ENCODE data around the gene COPS3.

COPS3 gene

DNA sequence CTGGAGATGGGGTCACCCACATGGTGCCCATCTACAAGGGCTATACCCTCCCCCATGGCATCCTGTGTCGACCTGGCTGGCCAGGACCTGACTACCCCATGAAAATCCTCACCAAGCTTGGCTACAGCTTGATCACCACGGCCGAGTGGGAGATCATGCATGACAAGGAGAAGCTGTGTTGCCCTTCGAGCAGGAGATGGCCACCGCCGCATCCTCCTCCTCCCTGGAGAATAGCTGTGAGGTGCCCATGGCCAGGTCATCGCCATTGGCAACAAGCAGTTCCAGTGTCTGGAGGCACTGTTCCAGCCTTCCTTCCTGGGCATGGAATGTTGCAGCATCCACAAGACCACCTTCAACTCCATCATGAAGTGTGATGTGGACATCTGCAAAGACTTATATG, 38.8 kb downstream of the COPS3 start:
- Mint-ChIP-seq H3K36me3 (ENCODE audit: low read depth) (peaks cover 21% of the 10 kb centered on the region), H3K4me3 (no peak overlapping the region), H3K27ac (no peak overlapping the region), H3K4me1 (ENCODE audit: low read depth) (peaks cover 7% of the 10 kb centered on the region), H3K9me3 (no peaks in the 10 kb centered on the region), H3K27me3 (no peaks in the 10 kb centered on the region)
- intact Hi-C loops (cut with micrococcal nuclease) = no loop called here

- peaks cover 21% of the 10 kb centered on the region for H3K36me3 Mint-ChIP-seq (ENCODE audit: low read depth)
- no peaks in the 10 kb centered on the region for H3K9me3 Mint-ChIP-seq
- H3K27ac Mint-ChIP-seq = no peak overlapping the region
- no peaks in the 10 kb centered on the region for H3K27me3 Mint-ChIP-seq
- peaks cover 7% of the 10 kb centered on the region for H3K4me1 Mint-ChIP-seq (ENCODE audit: low read depth)
- no peak overlapping the region for H3K4me3 Mint-ChIP-seq
- intact Hi-C loops (cut with micrococcal nuclease) = no loop called here
These were observed 39.4 kb downstream of the COPS3 start for GRCh38 chr17:17241656-17242055.

DNA sequence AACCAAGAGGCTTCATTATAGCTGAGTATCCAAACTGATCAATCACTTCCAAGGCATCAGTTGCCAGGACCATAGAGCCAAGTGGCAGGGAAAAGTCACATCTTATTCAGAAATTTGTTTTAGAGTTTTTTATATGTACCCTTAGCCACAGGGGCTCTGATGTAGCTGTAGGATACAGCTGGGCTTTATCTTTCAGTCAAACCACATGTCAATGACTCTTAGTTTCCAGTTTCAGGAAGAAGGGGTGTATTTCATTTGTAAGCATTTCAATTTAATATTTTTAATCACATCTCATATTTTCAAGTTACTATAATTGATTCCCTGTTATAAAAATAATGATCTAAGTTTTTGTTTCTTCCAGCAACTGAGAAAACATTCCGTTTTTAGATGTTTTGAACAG, 41.2 kb downstream of the COPS3 start:
- peaks cover 22% of the 10 kb centered on the region for H3K36me3 Mint-ChIP-seq (ENCODE audit: low read depth)

GRCh38 chr17:17237026-17237799, 43.8 kb downstream of the COPS3 start, which contains the start of gene FLCN:
TSS of gene FLCN (minus strand) at chr17:17237168. CDS start at chr17:17228137, 9,031 bp downstream.
- Mint-ChIP-seq H3K36me3 (ENCODE audit: low read depth) (peaks cover 34% of the 10 kb centered on the region), H3K4me3 (peak within 1 kb of the TSS; percentile 99), H3K27me3 (no peaks in the 10 kb centered on the region), H3K27ac (peak within 1 kb of the TSS; percentile 99), H3K9me3 (no peaks in the 10 kb centered on the region), H3K4me1 (ENCODE audit: low read depth) (peaks cover 27% of the 10 kb centered on the region)
- intact Hi-C loops (cut with micrococcal nuclease) = loop anchor here (1.0 to 5.0 kb wide), 2 partner anchors 44 to 235 kb away; partner anchors contain the start of gene COPS3

More for the DNA sequence above, 41.2 kb downstream of the COPS3 start:
- Mint-ChIP-seq H3K27ac (no peak overlapping the region), H3K4me3 (no peak overlapping the region), H3K4me1 (ENCODE audit: low read depth) (peaks cover 19% of the 10 kb centered on the region), H3K9me3 (no peaks in the 10 kb centered on the region), H3K27me3 (no peaks in the 10 kb centered on the region)
- intact Hi-C loops (cut with micrococcal nuclease) = loop anchor here (5.0 kb wide), 1 partner anchor 238 kb away; no protein-coding TSS in a partner anchor

- H3K4me3 Mint-ChIP-seq = peak overlapping the region; percentile 99
- intact Hi-C loops (cut with micrococcal nuclease) = loop anchor here (1.0 to 5.0 kb wide), 2 partner anchors 45 to 234 kb away; partner anchors contain the start of gene COPS3
- H3K36me3 Mint-ChIP-seq (ENCODE audit: low read depth) = peaks cover 42% of the 10 kb centered on the region
- no peaks in the 10 kb centered on the region for H3K9me3 Mint-ChIP-seq
- H3K27me3 Mint-ChIP-seq = no peaks in the 10 kb centered on the region
- H3K27ac Mint-ChIP-seq = peak overlapping the region; percentile 99
- H3K4me1 Mint-ChIP-seq (ENCODE audit: low read depth) = peaks cover 27% of the 10 kb centered on the region
These were observed 44.6 kb downstream of the COPS3 start for GRCh38 chr17:17236295-17237025.

- intact Hi-C loops (cut with micrococcal nuclease) = loop anchor here (5.0 kb wide), 1 partner anchor 233 kb away; no protein-coding TSS in a partner anchor
- peaks cover 51% of the 10 kb centered on the region for H3K36me3 Mint-ChIP-seq (ENCODE audit: low read depth)
- peaks cover 27% of the 10 kb centered on the region for H3K4me1 Mint-ChIP-seq (ENCODE audit: low read depth)
- no peaks in the 10 kb centered on the region for H3K9me3 Mint-ChIP-seq
- peak overlapping the region; percentile 99 for H3K4me3 Mint-ChIP-seq
- H3K27me3 Mint-ChIP-seq = no peaks in the 10 kb centered on the region
- peak overlapping the region; percentile 99 for H3K27ac Mint-ChIP-seq
These were observed 45.6 kb downstream of the COPS3 start for GRCh38 chr17:17235212-17236174.

GRCh38 chr17:17232303-17232621, 48.8 kb downstream of the COPS3 start:
- peaks cover 20% of the 10 kb centered on the region for H3K4me1 Mint-ChIP-seq (ENCODE audit: low read depth)
- H3K4me3 Mint-ChIP-seq = no peak overlapping the region
- H3K36me3 Mint-ChIP-seq (ENCODE audit: low read depth) = peaks cover 83% of the 10 kb centered on the region
- H3K27ac Mint-ChIP-seq = no peak overlapping the region
- H3K27me3 Mint-ChIP-seq = no peaks in the 10 kb centered on the region
- intact Hi-C loops (cut with micrococcal nuclease) = no loop called here
- no peaks in the 10 kb centered on the region for H3K9me3 Mint-ChIP-seq

- H3K4me3 Mint-ChIP-seq = no peak overlapping the region
- H3K9me3 Mint-ChIP-seq = no peaks in the 10 kb centered on the region
- no peak overlapping the region for H3K27ac Mint-ChIP-seq
- peaks cover 20% of the 10 kb centered on the region for H3K4me1 Mint-ChIP-seq (ENCODE audit: low read depth)
- H3K36me3 Mint-ChIP-seq (ENCODE audit: low read depth) = peaks cover 83% of the 10 kb centered on the region
- intact Hi-C loops (cut with micrococcal nuclease) = no loop called here
- H3K27me3 Mint-ChIP-seq = no peaks in the 10 kb centered on the region
These were observed 49.3 kb downstream of the COPS3 start for GRCh38 chr17:17231621-17232302.

- Mint-ChIP-seq H3K9me3 (no peaks in the 10 kb centered on the region), H3K4me3 (no peak overlapping the region), H3K27ac (no peak overlapping the region), H3K4me1 (ENCODE audit: low read depth) (peaks cover 6% of the 10 kb centered on the region), H3K36me3 (ENCODE audit: low read depth) (peaks cover 87% of the 10 kb centered on the region), H3K27me3 (no peaks in the 10 kb centered on the region)
- intact Hi-C loops (cut with micrococcal nuclease) = no loop called here
These were observed 51.3 kb downstream of the COPS3 start for GRCh38 chr17:17229416-17230384.

DNA sequence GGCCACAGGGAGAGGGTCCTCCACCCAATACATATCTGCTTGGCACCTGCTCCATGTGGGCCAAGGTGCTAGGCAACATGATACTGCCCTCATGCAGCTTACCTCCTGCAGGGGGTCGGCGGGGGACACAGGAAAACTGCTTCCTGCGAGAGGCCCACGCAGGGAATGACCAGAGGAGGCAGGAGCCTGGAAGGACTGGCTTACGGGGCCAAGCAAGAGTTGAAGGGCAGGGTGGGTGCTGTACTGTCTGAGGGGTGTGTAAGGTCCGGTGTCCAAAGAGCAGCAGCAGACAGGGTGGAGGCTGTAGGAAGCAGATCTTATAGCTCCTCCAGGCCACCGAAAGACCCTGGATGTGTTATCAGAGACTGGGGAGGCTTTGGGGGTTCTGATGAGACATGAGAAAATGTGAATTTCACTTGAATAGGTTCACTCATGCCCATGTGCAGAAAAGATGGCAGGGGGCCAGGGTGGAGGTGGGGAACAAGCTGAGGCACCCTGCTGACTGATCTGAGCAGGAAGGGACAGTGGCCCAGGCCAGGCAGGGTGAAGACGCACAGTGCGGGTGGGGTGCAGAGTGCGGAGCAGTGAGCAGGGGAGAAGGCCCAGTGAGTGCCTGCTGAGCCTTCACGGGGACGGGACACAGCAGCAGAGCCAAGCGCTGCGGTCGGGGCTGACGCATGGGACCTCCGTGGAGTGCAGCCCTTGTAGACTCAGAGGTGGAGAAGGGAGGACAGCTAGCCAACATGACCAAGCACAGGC, 52.3 kb downstream of the COPS3 start:
- Mint-ChIP-seq H3K9me3 (no peaks in the 10 kb centered on the region), H3K27me3 (no peaks in the 10 kb centered on the region), H3K4me3 (no peak overlapping the region), H3K27ac (no peak overlapping the region), H3K36me3 (ENCODE audit: low read depth) (peaks cover 97% of the 10 kb centered on the region), H3K4me1 (ENCODE audit: low read depth) (peaks cover under 1% of the 10 kb centered on the region)
- intact Hi-C loops (cut with micrococcal nuclease) = no loop called here

GRCh38 chr17:17227608-17228520, 53.2 kb downstream of the COPS3 start:
- intact Hi-C loops (cut with micrococcal nuclease) = no loop called here
- Mint-ChIP-seq H3K36me3 (ENCODE audit: low read depth) (peaks cover 100% of the 10 kb centered on the region), H3K27me3 (no peaks in the 10 kb centered on the region), H3K9me3 (no peaks in the 10 kb centered on the region), H3K4me1 (ENCODE audit: low read depth) (no peaks in the 10 kb centered on the region), H3K4me3 (no peak overlapping the region), H3K27ac (no peak overlapping the region)

Data from dendritic cell treated with granulocyte-macrophage colony-stimulating factor and Interleukin-4, amounts not matched to agents 40 ng/mL and 50 ng/mL, for 4 days (primary cell).